HepG2 (cell line): ENCODE results near the gene TMC4. TPM values are rescaled to one million over a fixed set of nuclear protein-coding genes. Genes with fewer than 3 reads are reported as not detected.

Experiments
- CBX2 ChIP-seq, 2 experiments: fragments of 200-600 bp in 1 of 2; sonication (generic); formaldehyde crosslinking in 1 of 2; IDR thresholded peaks; 2 replicates each; pipeline versions ENCODE4 v1.7.0 to v1.8.1; 2018 to 2022; ENCODE audit warnings: low read depth in 2 of 2, low read length in 1 of 2, mild to moderate bottlenecking in 1 of 2, missing genetic modification reagents in 1 of 2
- CSRNP1 ChIP-seq: sonication (generic); formaldehyde crosslinking; IDR thresholded peaks from 2 replicates; pipeline ENCODE4 v1.8.1; 2023; ENCODE audit warnings: mild to moderate bottlenecking, missing genetic modification reagents
- HIVEP1 ChIP-seq: sonication (generic); formaldehyde crosslinking; IDR thresholded peaks from 2 replicates; pipeline ENCODE4 v1.4.0; 2020; ENCODE audit warnings: mild to moderate bottlenecking, missing genetic modification reagents
- HOXA5 ChIP-seq: sonication (generic); formaldehyde crosslinking; IDR thresholded peaks from 2 replicates; pipeline ENCODE4 v1.4.0; 2020; ENCODE audit warnings: missing genetic modification reagents
- MXD1 ChIP-seq: sonication (generic); formaldehyde crosslinking; IDR thresholded peaks from 2 replicates; pipeline ENCODE4 v1.4.0; 2020; ENCODE audit warnings: mild to moderate bottlenecking, missing genetic modification reagents
- NAIF1 ChIP-seq: sonication (generic); formaldehyde crosslinking; IDR thresholded peaks from 2 replicates; pipeline ENCODE4 v1.5.0; 2020; ENCODE audit warnings: mild to moderate bottlenecking, missing genetic modification reagents, borderline replicate concordance
- NONO ChIP-seq, 2 experiments: fragments of 450-650 bp in 1 of 2; sonication (generic) in 1 of 2; formaldehyde crosslinking in 1 of 2; IDR thresholded peaks in 1 of 2; conservative IDR thresholded peaks in 1 of 2; 2 replicates each; pipeline versions ENCODE4 v1.6.1 to v1.8.0; 2017 to 2022; ENCODE audit warnings: mild to moderate bottlenecking in 1 of 2, missing genetic modification reagents in 1 of 2, moderate library complexity in 1 of 2
- PHF20 ChIP-seq: sonication (generic); formaldehyde crosslinking; IDR thresholded peaks from 2 replicates; pipeline ENCODE4 v1.5.0; 2020; ENCODE audit warnings: mild to moderate bottlenecking, missing genetic modification reagents
- POLR2AphosphoS5 ChIP-seq: IDR thresholded peaks from 2 replicates; pipeline ENCODE4 v1.6.1; 2012; ENCODE audit warnings: low read depth, low read length
- SALL2 ChIP-seq: sonication (generic); formaldehyde crosslinking; IDR thresholded peaks from 2 replicates; pipeline ENCODE4 v1.8.1; 2023; ENCODE audit warnings: mild to moderate bottlenecking, missing genetic modification reagents, inconsistent platforms
- TOPORS ChIP-seq: sonication (generic); formaldehyde crosslinking; IDR thresholded peaks from 2 replicates; pipeline ENCODE4 v1.8.0; 2023; ENCODE audit warnings: mild to moderate bottlenecking, missing genetic modification reagents
- ZBTB7A ChIP-seq: sonication (generic); formaldehyde crosslinking; IDR thresholded peaks from 2 replicates; pipeline ENCODE4 v1.8.0; 2022; ENCODE audit warnings: mild to moderate bottlenecking, missing genetic modification reagents
- ZC3H13 ChIP-seq: sonication (generic); formaldehyde crosslinking; IDR thresholded peaks from 2 replicates; pipeline ENCODE4 v1.8.1; 2023; ENCODE audit warnings: mild to moderate bottlenecking, missing genetic modification reagents, moderate library complexity
- ZFX ChIP-seq: sonication (generic); formaldehyde crosslinking; IDR thresholded peaks from 2 replicates; pipeline ENCODE4 v1.4.0; 2020; ENCODE audit warnings: mild to moderate bottlenecking, low read depth, missing genetic modification reagents, moderate library complexity
- ZNF142 ChIP-seq: sonication (generic); formaldehyde crosslinking; IDR thresholded peaks from 2 replicates; pipeline ENCODE4 v1.4.0; 2020; ENCODE audit warnings: missing genetic modification reagents
- ZNF430 ChIP-seq: sonication (generic); formaldehyde crosslinking; IDR thresholded peaks from 2 replicates; pipeline ENCODE4 v1.9.0; 2021; ENCODE audit warnings: mild to moderate bottlenecking, missing genetic modification reagents
- ZNF446 ChIP-seq: sonication (generic); formaldehyde crosslinking; IDR thresholded peaks from 2 replicates; pipeline ENCODE4 v1.5.0; 2020; ENCODE audit warnings: mild to moderate bottlenecking, missing genetic modification reagents
- ZNF547 ChIP-seq: sonication (generic); formaldehyde crosslinking; IDR thresholded peaks from 2 replicates; pipeline ENCODE4 v1.5.1; 2020; ENCODE audit warnings: mild to moderate bottlenecking, missing genetic modification reagents
- ZNF792 ChIP-seq: IDR thresholded peaks from 2 replicates; pipeline ENCODE4 v1.6.1; 2016
- polyA plus RNA-seq, 8 experiments: library from polyadenylated mRNA; depleted of rRNA in 3 of 8; stranded (reverse) in 7 of 8; unstranded in 1 of 8; fragments of >200 nt; fragmentation: Illumina TruSeq in 4 of 8; extraction: Trizol in 4 of 8; gene quantifications; 2 replicates each; pipeline versions ENCODE4 v1.2.1 to v1.2.3, GENCODE V29; 2011 to 2016; ENCODE audit warnings: low read depth in 4 of 8, missing spikeins in 1 of 8, mixed read lengths in 1 of 8; ENCODE audit not compliant: insufficient read depth in 1 of 8
- total RNA-seq, 5 experiments: library from RNA; depleted of rRNA; stranded (reverse); fragments of >200 nt; fragmentation: Illumina TruSeq; extraction: Trizol; gene quantifications; 2 replicates each; pipeline ENCODE4 v1.2.3, GENCODE V29; 2016; ENCODE audit warnings: low read depth in 1 of 5

TMC4 gene
- total and polyA plus RNA-seq, 2 of the 13 experiments (the other 11 are each of a cell fraction or from before 2014, with no cell fraction given) = 0.13 to 0.24 TPM

- TF ChIP-seq CSRNP1 (CRISPR knock-in tag) (0 out of 2 replicates have a peak, but pooled peaks have one; percentile 61), ZNF792 (no peak), NAIF1 (CRISPR knock-in tag) (0 out of 2 replicates have a peak, but pooled peaks have one; percentile 29), POLR2AphosphoS5 (peak; percentile 72), ZFX (CRISPR knock-in tag) (peak; percentile 79), ZNF142 (CRISPR knock-in tag) (no peak), ZNF430 (0 out of 2 replicates have a peak, but pooled peaks have one; percentile 41), ZNF547 (peak; percentile 65), TOPORS (peak; percentile 57; the same call in 1 of the 2 replicates), CBX2 (IDR thresholded peaks at IDR 0.05; ENCODE audit: low read depth, low read length) (peak; percentile 99), CBX2 (CRISPR knock-in tag; IDR thresholded peaks at IDR 0.05; ENCODE audit: low read depth) (no peak), SALL2 (CRISPR knock-in tag) (0 out of 2 replicates have a peak, but pooled peaks have one; percentile 43), MXD1 (peak; percentile 58), PHF20 (CRISPR knock-in tag) (peak; percentile 18; the same call in 1 of the 2 replicates), ZBTB7A (CRISPR knock-in tag) (no peak; the same call in 1 of the 2 replicates), ZNF446 (CRISPR knock-in tag) (0 out of 2 replicates have a peak, but pooled peaks have one; percentile 35), HIVEP1 (CRISPR knock-in tag) (0 out of 2 replicates have a peak, but pooled peaks have one; percentile 20), HOXA5 (CRISPR knock-in tag) (peak; percentile 45), NONO (IDR thresholded peaks at IDR 0.05) (no peak), NONO (CRISPR knock-in tag; conservative IDR thresholded peaks at IDR 0.05) (0 out of 2 replicates have a peak, but pooled peaks have one; percentile 38), ZC3H13 (CRISPR knock-in tag) (0 out of 2 replicates have a peak, but pooled peaks have one; percentile 61)
These were observed 35.1 kb downstream of the TMC4 start, which contains the start of gene CNOT3 (continued) for GRCh38 chr19:54137699-54138488.
